ENCODE data around the gene SORCS2.

The SORCS2 gene

GRCh38 chr4:7294176-7294756 is 101.9 kb downstream of the SORCS2 start:
- no peak overlapping the region for H3K4me3 ChIP-seq (ENCODE audit: low read depth, low read length)
- TF ChIP-seq CTCF (IDR thresholded peaks at IDR 0.05; ENCODE audit: low read depth, low read length), result no peak

- TF ChIP-seq CTCF (IDR thresholded peaks at IDR 0.05; ENCODE audit: low read depth, low read length), result no peak
- H3K4me3 ChIP-seq (ENCODE audit: low read depth, low read length), result no peak overlapping the region
These were observed 103.0 kb downstream of the SORCS2 start for GRCh38 chr4:7295197-7295910.

- TF ChIP-seq CTCF (IDR thresholded peaks at IDR 0.05; ENCODE audit: low read depth, low read length), result peak; percentile 26
- H3K4me3 ChIP-seq (ENCODE audit: low read depth, low read length), result no peak overlapping the region
These were observed 103.7 kb downstream of the SORCS2 start for GRCh38 chr4:7295911-7296660.

- no peak for TF ChIP-seq CTCF (IDR thresholded peaks at IDR 0.05; ENCODE audit: low read depth, low read length)
- H3K4me3 ChIP-seq (ENCODE audit: low read depth, low read length), result no peak overlapping the region
These were observed 104.5 kb downstream of the SORCS2 start for GRCh38 chr4:7296661-7297335.

- no peak for TF ChIP-seq CTCF (IDR thresholded peaks at IDR 0.05; ENCODE audit: low read depth, low read length)
These were observed 105.0 kb downstream of the SORCS2 start for GRCh38 chr4:7297374-7297773.

GRCh38 chr4:7297881-7298280 is 105.5 kb downstream of the SORCS2 start:
- TF ChIP-seq CTCF (IDR thresholded peaks at IDR 0.05; ENCODE audit: low read depth, low read length), result no peak
- no peak overlapping the region for H3K4me3 ChIP-seq (ENCODE audit: low read depth, low read length)

More at GRCh38 chr4:7297374-7297773, 105.0 kb downstream of the SORCS2 start:
- no peak overlapping the region for H3K4me3 ChIP-seq (ENCODE audit: low read depth, low read length)

Data from WI38 (cell line).